ENCODE measurements around the gene DDX3X. TPM values are rescaled to one million over a fixed set of nuclear protein-coding genes. Genes with fewer than 3 reads are reported as not detected.

Gene DDX3X
- polyA plus RNA-seq, 1 donor from 2014 or later: 165 TPM

DNA sequence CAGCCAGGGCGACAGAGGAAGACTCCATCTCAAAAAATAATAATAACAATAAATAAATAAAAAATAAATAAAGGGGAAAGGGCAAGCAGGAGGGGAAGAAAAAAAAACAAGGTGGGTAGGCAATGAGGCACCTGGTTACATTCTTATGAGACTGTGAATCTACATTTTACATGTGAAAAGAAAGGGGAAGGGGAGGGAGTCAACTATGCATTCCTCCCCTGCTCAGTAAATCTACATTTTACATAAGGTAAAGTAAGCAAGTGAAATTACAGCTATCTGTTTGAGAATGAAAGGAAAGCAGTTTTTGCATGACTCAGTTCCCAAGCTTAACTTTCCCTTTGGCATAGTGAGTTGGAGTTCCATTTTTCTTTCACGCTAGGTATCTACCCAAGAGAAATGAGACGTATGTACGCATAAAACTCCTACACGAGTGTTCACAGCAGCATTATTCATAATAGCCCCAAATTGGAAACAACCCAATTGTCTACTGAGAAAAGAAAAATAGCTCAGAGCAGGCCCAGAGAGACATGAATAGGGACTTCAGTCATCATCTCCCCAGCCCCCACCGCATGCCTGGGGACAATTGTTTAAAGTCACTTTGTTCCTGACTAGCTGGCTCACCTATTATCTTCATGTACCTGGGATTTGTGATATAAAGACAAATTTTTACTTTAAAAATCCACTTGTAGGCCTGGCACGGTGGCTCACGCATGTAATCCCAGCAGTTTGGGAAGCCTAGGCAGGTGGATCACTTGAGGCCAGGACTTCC lies 52.4 kb downstream of the DDX3X start:
- H2AFZ ChIP-seq (ENCODE audit: low read depth, low read length): no peak overlapping the region
- no peak overlapping the region for H3K4me2 ChIP-seq (ENCODE audit: low read length)
- no peak overlapping the region for H3K4me3 ChIP-seq (ENCODE audit: low read length)
- H3K36me3 ChIP-seq (ENCODE audit: insufficient read depth, low read length): no peaks in the 10 kb centered on the region
- H3F3A ChIP-seq (ENCODE audit: insufficient read depth, low read length, poor library complexity, severe bottlenecking): no peaks in the 10 kb centered on the region
- TF ChIP-seq MXI1 (conservative IDR thresholded peaks at IDR 0.05; ENCODE audit: poor library complexity, severe bottlenecking) (no peak), EZH2 (IDR thresholded peaks at IDR 0.05; ENCODE audit: borderline replicate concordance, insufficient read depth, low read length, poor library complexity, severe bottlenecking) (no peak), POLR2AphosphoS5 (IDR thresholded peaks at IDR 0.05) (no peak), TAF1 (IDR thresholded peaks at IDR 0.05; ENCODE audit: low read depth) (no peak), EP300 (conservative IDR thresholded peaks at IDR 0.05; ENCODE audit: poor library complexity, severe bottlenecking) (no peak), RAD21 (conservative IDR thresholded peaks at IDR 0.05) (no peak), SMC3 (conservative IDR thresholded peaks at IDR 0.05; ENCODE audit: poor library complexity) (no peak)
- TF ChIP-seq, protein P1, sequence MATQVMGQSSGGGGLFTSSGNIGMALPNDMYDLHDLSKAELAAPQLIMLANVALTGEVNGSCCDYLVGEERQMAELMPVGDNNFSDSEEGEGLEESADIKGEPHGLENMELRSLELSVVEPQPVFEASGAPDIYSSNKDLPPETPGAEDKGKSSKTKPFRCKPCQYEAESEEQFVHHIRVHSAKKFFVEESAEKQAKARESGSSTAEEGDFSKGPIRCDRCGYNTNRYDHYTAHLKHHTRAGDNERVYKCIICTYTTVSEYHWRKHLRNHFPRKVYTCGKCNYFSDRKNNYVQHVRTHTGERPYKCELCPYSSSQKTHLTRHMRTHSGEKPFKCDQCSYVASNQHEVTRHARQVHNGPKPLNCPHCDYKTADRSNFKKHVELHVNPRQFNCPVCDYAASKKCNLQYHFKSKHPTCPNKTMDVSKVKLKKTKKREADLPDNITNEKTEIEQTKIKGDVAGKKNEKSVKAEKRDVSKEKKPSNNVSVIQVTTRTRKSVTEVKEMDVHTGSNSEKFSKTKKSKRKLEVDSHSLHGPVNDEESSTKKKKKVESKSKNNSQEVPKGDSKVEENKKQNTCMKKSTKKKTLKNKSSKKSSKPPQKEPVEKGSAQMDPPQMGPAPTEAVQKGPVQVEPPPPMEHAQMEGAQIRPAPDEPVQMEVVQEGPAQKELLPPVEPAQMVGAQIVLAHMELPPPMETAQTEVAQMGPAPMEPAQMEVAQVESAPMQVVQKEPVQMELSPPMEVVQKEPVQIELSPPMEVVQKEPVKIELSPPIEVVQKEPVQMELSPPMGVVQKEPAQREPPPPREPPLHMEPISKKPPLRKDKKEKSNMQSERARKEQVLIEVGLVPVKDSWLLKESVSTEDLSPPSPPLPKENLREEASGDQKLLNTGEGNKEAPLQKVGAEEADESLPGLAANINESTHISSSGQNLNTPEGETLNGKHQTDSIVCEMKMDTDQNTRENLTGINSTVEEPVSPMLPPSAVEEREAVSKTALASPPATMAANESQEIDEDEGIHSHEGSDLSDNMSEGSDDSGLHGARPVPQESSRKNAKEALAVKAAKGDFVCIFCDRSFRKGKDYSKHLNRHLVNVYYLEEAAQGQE (IDR thresholded peaks at IDR 0.05; ENCODE audit: borderline replicate concordance): no peak
- TF ChIP-seq, protein P2, sequence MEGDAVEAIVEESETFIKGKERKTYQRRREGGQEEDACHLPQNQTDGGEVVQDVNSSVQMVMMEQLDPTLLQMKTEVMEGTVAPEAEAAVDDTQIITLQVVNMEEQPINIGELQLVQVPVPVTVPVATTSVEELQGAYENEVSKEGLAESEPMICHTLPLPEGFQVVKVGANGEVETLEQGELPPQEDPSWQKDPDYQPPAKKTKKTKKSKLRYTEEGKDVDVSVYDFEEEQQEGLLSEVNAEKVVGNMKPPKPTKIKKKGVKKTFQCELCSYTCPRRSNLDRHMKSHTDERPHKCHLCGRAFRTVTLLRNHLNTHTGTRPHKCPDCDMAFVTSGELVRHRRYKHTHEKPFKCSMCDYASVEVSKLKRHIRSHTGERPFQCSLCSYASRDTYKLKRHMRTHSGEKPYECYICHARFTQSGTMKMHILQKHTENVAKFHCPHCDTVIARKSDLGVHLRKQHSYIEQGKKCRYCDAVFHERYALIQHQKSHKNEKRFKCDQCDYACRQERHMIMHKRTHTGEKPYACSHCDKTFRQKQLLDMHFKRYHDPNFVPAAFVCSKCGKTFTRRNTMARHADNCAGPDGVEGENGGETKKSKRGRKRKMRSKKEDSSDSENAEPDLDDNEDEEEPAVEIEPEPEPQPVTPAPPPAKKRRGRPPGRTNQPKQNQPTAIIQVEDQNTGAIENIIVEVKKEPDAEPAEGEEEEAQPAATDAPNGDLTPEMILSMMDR (IDR thresholded peaks at IDR 0.05; ENCODE audit: poor library complexity, severe bottlenecking): no peak
- H3K9me2 ChIP-seq (ENCODE audit: insufficient read depth, low read length): no peaks in the 10 kb centered on the region
- H4K20me1 ChIP-seq (ENCODE audit: insufficient read depth): no peaks in the 10 kb centered on the region
- H3K79me2 ChIP-seq (replicated peaks; ENCODE audit: insufficient read depth, low read length): no peaks in the 10 kb centered on the region
- no peaks in the 10 kb centered on the region for H3K27me3 ChIP-seq (ENCODE audit: insufficient read depth, low read depth, low read length)
- H3K9ac ChIP-seq (ENCODE audit: low read length): no peak overlapping the region
- H3K9me3 ChIP-seq (ENCODE audit: low read length): no peaks in the 10 kb centered on the region
- no peak overlapping the region for H3K27ac ChIP-seq (ENCODE audit: low read length)

DNA sequence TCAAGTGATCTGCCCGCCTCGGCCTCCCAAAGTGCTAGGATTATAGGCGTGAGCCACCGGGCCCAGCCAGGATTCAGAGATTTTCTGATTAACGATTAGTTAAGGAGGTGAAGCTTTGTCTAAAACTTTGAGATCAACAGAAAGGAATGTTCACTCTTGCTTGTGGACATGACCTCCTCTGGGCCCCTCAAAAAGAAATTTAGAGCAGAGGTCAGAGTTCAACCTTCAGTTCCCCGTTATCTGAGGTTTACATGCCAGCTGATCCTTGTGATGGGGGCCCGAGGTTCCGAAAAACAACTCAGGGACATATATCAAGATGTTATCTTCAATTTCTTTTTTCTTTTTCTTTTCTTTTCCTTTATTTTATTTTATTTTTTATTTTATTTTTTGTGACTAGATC lies 54.6 kb downstream of the DDX3X start:
- H3K9me2 ChIP-seq (ENCODE audit: insufficient read depth, low read length): no peaks in the 10 kb centered on the region
- no peaks in the 10 kb centered on the region for H3K9me3 ChIP-seq (ENCODE audit: low read length)
- no peak overlapping the region for H3K4me3 ChIP-seq (ENCODE audit: low read length)
- no peaks in the 10 kb centered on the region for H3K36me3 ChIP-seq (ENCODE audit: insufficient read depth, low read length)
- H3K27me3 ChIP-seq (ENCODE audit: insufficient read depth, low read depth, low read length): no peaks in the 10 kb centered on the region
- H2AFZ ChIP-seq (ENCODE audit: low read depth, low read length): no peak overlapping the region
- no peaks in the 10 kb centered on the region for H3F3A ChIP-seq (ENCODE audit: insufficient read depth, low read length, poor library complexity, severe bottlenecking)
- no peak overlapping the region for H3K9ac ChIP-seq (ENCODE audit: low read length)
- H4K20me1 ChIP-seq (ENCODE audit: insufficient read depth): no peaks in the 10 kb centered on the region
- no peak overlapping the region for H3K4me2 ChIP-seq (ENCODE audit: low read length)
- TF ChIP-seq EP300 (conservative IDR thresholded peaks at IDR 0.05; ENCODE audit: poor library complexity, severe bottlenecking): no peak
- H3K27ac ChIP-seq (ENCODE audit: low read length): no peak overlapping the region
- no peaks in the 10 kb centered on the region for H3K79me2 ChIP-seq (replicated peaks; ENCODE audit: insufficient read depth, low read length)
